ENCODE results near the gene ANKRD17.
"Not testable (repeated sequence)": the region's sequence is repeated elsewhere in the genome, so short reads cannot be mapped to it uniquely, and the experiment has no call there.

The ANKRD17 gene

DNA sequence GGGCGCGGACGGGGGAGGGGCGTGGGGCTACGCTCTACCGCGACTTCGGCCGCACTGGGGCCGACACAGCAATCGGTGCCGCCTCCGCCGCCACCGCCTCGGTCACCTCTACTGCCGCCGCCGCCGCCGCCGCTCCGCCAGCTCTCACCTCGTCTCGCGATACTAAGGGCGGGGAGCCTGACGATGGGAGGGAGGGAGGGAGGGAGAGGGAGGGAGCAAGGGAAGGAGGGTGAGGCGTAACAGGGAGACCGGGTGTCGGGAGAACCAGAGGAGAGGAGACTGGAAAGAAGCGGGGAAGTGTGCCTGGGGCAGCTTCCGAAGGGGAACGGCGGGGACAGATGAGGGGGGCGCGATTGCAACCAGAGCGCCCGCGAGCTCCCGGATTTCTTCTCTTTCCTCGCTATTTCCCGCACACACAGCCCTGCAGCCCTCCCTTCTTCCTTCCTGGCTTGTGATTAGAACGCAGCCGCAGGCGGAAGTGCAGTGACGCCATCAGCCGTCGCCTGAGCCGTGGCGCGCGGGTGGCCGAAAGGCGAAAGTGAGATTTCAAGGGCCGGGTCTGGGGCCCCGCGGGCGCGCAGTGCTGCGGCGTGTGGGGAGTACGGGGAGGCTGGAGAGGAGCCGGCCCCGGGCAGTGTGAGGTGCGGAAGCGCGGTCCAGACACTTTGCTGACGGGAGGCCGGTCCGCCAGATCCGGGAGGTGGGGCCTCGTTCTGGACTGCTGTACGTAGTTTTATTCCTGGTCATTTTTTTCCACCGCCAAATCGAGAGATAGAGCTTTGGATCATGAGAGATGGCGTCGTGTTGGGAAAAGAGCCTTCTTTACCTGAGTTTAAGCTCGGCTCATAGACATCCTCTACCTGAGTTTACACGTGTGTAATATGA is at the start of gene ANKRD17:
Gene ANKRD17, minus strand, starts transcription at position 113 of the 885 bp plus-strand sequence. CDS start 130 bp downstream, outside the sequence.
- peak; percentile 93 for DNase-seq (ENCODE audit: low read depth)
- H3K4me3 ChIP-seq (ENCODE audit: low read depth, low read length) = peak within 1 kb of the TSS; percentile 99

GRCh38 chr4:73308286-73308685 is 49.7 kb upstream of the ANKRD17 start:
- H3K4me3 ChIP-seq (ENCODE audit: low read depth, low read length) = no peak overlapping the region
- no peak for TF ChIP-seq MYC (IDR thresholded peaks at IDR 0.05; ENCODE audit: low read depth, low read length)
- TF ChIP-seq POLR2A (IDR thresholded peaks at IDR 0.05; ENCODE audit: extremely low read depth, insufficient read length) = no peak
- TF ChIP-seq, protein P1, sequence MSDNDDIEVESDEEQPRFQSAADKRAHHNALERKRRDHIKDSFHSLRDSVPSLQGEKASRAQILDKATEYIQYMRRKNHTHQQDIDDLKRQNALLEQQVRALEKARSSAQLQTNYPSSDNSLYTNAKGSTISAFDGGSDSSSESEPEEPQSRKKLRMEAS (IDR thresholded peaks at IDR 0.05; ENCODE audit: low read depth, low read length) = no peak
- no peak for TF ChIP-seq CTCF (IDR thresholded peaks at IDR 0.05; ENCODE audit: low read depth, low read length)
- peak; percentile 40 for DNase-seq (ENCODE audit: low read depth)

More for the DNA sequence above, at the start of gene ANKRD17:
- TF ChIP-seq MYC (IDR thresholded peaks at IDR 0.05; ENCODE audit: low read depth, low read length) (peak; percentile 79), CTCF (IDR thresholded peaks at IDR 0.05; ENCODE audit: low read depth, low read length) (no peak), POLR2A (IDR thresholded peaks at IDR 0.05; ENCODE audit: extremely low read depth, insufficient read length) (peak; percentile 55)
- TF ChIP-seq, protein P1 (IDR thresholded peaks at IDR 0.05; ENCODE audit: low read depth, low read length) = peak; percentile 67

DNA sequence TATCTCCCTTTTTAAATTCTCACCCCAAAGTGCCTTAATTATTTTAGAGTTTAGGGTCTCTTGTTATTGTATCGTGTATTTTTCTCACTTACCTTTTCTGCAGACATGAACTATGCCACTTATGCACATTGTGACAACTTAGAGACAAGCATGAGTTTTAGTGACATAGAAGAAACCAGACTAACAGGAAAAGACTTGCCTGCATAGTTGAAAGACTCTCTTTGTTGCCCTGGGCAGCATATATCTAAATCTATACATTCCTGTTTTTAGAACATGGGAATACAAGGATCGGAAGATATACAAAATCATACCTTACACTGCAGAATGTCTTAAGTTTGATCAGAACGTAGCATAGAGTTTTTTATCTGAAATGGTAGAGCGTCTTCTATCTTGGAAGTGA is 45.1 kb upstream of the ANKRD17 start:
- no peak for DNase-seq (ENCODE audit: low read depth)
- TF ChIP-seq POLR2A (IDR thresholded peaks at IDR 0.05; ENCODE audit: extremely low read depth, insufficient read length) = no peak
- TF ChIP-seq CTCF (IDR thresholded peaks at IDR 0.05; ENCODE audit: low read depth, low read length) = no peak
- TF ChIP-seq, protein P1 (IDR thresholded peaks at IDR 0.05; ENCODE audit: low read depth, low read length) = no peak
- TF ChIP-seq MYC (IDR thresholded peaks at IDR 0.05; ENCODE audit: low read depth, low read length) = no peak
- H3K4me3 ChIP-seq (ENCODE audit: low read depth, low read length) = no peak overlapping the region

GRCh38 chr4:73299548-73300280 is 41.1 kb upstream of the ANKRD17 start:
- DNase-seq (ENCODE audit: low read depth) = no peak
- no peak for TF ChIP-seq MYC (IDR thresholded peaks at IDR 0.05; ENCODE audit: low read depth, low read length)
- no peak for TF ChIP-seq CTCF (IDR thresholded peaks at IDR 0.05; ENCODE audit: low read depth, low read length)
- TF ChIP-seq POLR2A (IDR thresholded peaks at IDR 0.05; ENCODE audit: extremely low read depth, insufficient read length) = no peak
- TF ChIP-seq, protein P1 (IDR thresholded peaks at IDR 0.05; ENCODE audit: low read depth, low read length) = no peak
- H3K4me3 ChIP-seq (ENCODE audit: low read depth, low read length) = no peak overlapping the region

DNA sequence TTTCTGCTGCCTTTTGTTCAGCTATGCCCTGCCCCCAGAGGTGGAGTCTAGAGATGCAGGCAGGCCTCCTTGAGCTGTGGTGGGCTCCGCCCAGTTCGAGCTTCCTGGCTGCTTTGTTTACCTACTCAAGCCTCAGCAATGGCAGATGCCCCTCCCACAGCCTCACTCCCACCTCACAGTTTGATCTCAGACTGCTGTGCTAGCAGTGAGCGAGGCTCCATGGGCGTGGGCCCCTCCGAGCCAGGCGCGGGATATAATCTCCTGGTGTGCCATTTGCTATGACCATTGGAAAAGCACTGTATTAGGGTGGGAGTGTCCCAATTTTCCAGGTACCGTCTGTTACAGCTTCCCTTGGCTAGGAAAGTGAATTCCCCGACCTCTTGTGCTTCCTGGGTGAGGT is 34.1 kb upstream of the ANKRD17 start:
- not testable (repeated sequence) for DNase-seq (ENCODE audit: low read depth); H3K4me3 ChIP-seq (ENCODE audit: low read depth, low read length)

DNA sequence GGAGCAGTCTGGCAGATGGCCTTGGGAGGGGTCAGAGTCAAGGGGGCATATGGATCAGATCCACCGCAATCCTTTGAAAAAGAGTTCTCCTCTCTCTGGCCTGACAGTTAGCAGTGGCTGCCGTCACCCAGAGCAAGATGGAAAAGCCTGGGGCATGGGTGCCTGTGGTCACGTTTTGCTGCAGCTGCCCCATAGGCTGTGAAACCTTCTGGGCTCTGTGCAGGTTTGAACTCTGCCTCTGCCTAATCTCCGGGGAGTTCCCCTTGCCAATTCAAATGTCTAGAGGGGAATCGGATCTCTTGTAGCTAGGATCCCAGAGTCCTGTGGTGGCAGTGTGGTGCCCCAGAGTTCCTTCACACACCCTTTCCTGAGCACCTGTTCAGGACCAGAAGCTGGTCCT is 23.4 kb upstream of the ANKRD17 start:
- no peak for DNase-seq (ENCODE audit: low read depth)
- TF ChIP-seq, protein P1 (IDR thresholded peaks at IDR 0.05; ENCODE audit: low read depth, low read length) = no peak
- H3K4me3 ChIP-seq (ENCODE audit: low read depth, low read length) = no peak overlapping the region
